KMS-11 (cell line): Measurements from ENCODE around the gene WASF3.

Source experiments
- H2AFZ ChIP-seq: fragments of 200-600 bp; sonication (generic); 2 replicates; pipeline ENCODE4 v1.6.1; 2016; ENCODE audit warnings: antibody characterized with exemption, mixed run types, low read depth
- H3K27ac ChIP-seq: fragments of 200-600 bp; sonication (generic); 2 replicates; pipeline ENCODE4 v1.6.1; 2016; ENCODE audit warnings: mild to moderate bottlenecking, mixed run types
- H3K27me3 ChIP-seq: fragments of 200-600 bp; sonication (generic); 2 replicates; pipeline ENCODE4 v1.6.1; 2017; ENCODE audit warnings: mild to moderate bottlenecking, low read depth, mixed run types, moderate library complexity; ENCODE audit not compliant: insufficient read depth
- H3K36me3 ChIP-seq: fragments of 200-600 bp; sonication (generic); 2 replicates; pipeline ENCODE4 v1.6.1; 2017; ENCODE audit warnings: mild to moderate bottlenecking, mixed run types; ENCODE audit not compliant: insufficient read depth
- H3K4me1 ChIP-seq: fragments of 200-600 bp; sonication (generic); 2 replicates; pipeline ENCODE4 v1.6.1; 2016; ENCODE audit warnings: mild to moderate bottlenecking, low read depth, mixed run types; ENCODE audit not compliant: poor library complexity, severe bottlenecking
- H3K4me2 ChIP-seq: fragments of 200-600 bp; sonication (generic); 2 replicates; pipeline ENCODE4 v1.7.0; 2016; ENCODE audit warnings: mild to moderate bottlenecking, mixed run types
- H3K4me3 ChIP-seq: fragments of 200-600 bp; sonication (generic); IDR thresholded peaks from 2 replicates; pipeline ENCODE4 v1.6.1; 2017; ENCODE audit warnings: low read depth, low read length, mixed read lengths; ENCODE audit not compliant: insufficient read depth
- H3K79me2 ChIP-seq: fragments of 200-600 bp; sonication (generic); 2 replicates; pipeline ENCODE4 v1.6.1; 2016; ENCODE audit warnings: low read depth, mixed run types; ENCODE audit not compliant: insufficient read depth
- H3K9ac ChIP-seq: fragments of 200-600 bp; sonication (generic); 2 replicates; pipeline ENCODE4 v1.6.1; 2016; ENCODE audit warnings: mild to moderate bottlenecking, mixed run types
- H4K20me1 ChIP-seq: fragments of 200-600 bp; sonication (generic); 2 replicates; pipeline ENCODE4 v1.6.1; 2016; ENCODE audit warnings: mild to moderate bottlenecking, mixed run types; ENCODE audit not compliant: insufficient read depth
- CTCF ChIP-seq: fragments of 200-600 bp; sonication (generic); conservative IDR thresholded peaks from 2 replicates; pipeline ENCODE4 v1.6.1; 2017; ENCODE audit warnings: low read depth, mild to moderate bottlenecking, antibody characterized with exemption, low read length, moderate library complexity, mixed read lengths

Gene WASF3

GRCh38 chr13:26555413-26555812 lies 2.1 kb upstream of the WASF3 start:
- Histone ChIP-seq H3K9ac (no peak overlapping the region), H3K27me3 (no peaks in the 10 kb centered on the region), H3K4me3 (no peak overlapping the region), H3K4me2 (no peak overlapping the region), H3K36me3 (no peaks in the 10 kb centered on the region), H2AFZ (no peak overlapping the region), H3K27ac (no peak overlapping the region), H3K79me2 (no peaks in the 10 kb centered on the region), H4K20me1 (no peaks in the 10 kb centered on the region), H3K4me1 (peaks cover 4% of the 10 kb centered on the region)
- TF ChIP-seq CTCF = no peak

- Histone ChIP-seq H2AFZ (peak overlapping the region; percentile 57), H3K36me3 (no peaks in the 10 kb centered on the region), H3K4me3 (no peak overlapping the region), H3K27ac (no peak overlapping the region), H3K4me2 (peak overlapping the region; percentile 51; the same call in 1 of the 2 replicates), H3K9ac (no peak overlapping the region), H3K79me2 (no peaks in the 10 kb centered on the region), H3K4me1 (peaks cover 4% of the 10 kb centered on the region), H3K27me3 (no peaks in the 10 kb centered on the region), H4K20me1 (no peaks in the 10 kb centered on the region)
- no peak for TF ChIP-seq CTCF
Measured at GRCh38 chr13:26557051-26557392, 461 bp upstream of the WASF3 start.

- Histone ChIP-seq H3K9ac (peak overlapping the region; percentile 46; the same call in 1 of the 2 replicates), H3K4me2 (0 out of 2 replicates have a peak overlapping the region, but pooled peaks have one; percentile 33), H2AFZ (peak overlapping the region; percentile 52), H4K20me1 (no peaks in the 10 kb centered on the region), H3K36me3 (no peaks in the 10 kb centered on the region), H3K4me3 (no peak overlapping the region), H3K79me2 (no peaks in the 10 kb centered on the region), H3K27me3 (no peaks in the 10 kb centered on the region), H3K27ac (no peak overlapping the region), H3K4me1 (peaks cover 4% of the 10 kb centered on the region)
- no peak for TF ChIP-seq CTCF
Measured at GRCh38 chr13:26558074-26558805, 757 bp downstream of the WASF3 start.

GRCh38 chr13:26558987-26559386 lies 1.5 kb downstream of the WASF3 start:
- peaks cover 4% of the 10 kb centered on the region for H3K4me1 ChIP-seq
- H4K20me1 ChIP-seq = no peaks in the 10 kb centered on the region
- H3K4me2 ChIP-seq = no peak overlapping the region
- no peak overlapping the region for H3K9ac ChIP-seq
- TF ChIP-seq CTCF = no peak
- no peaks in the 10 kb centered on the region for H3K27me3 ChIP-seq
- no peak overlapping the region for H2AFZ ChIP-seq
- H3K27ac ChIP-seq = no peak overlapping the region
- H3K4me3 ChIP-seq = no peak overlapping the region
- no peaks in the 10 kb centered on the region for H3K36me3 ChIP-seq
- H3K79me2 ChIP-seq = no peaks in the 10 kb centered on the region
